Prostate gland (tissue), 2 donors: Measurements from ENCODE around the gene CIAPIN1.

ENCODE experiments used
- POLR2A ChIP-seq: fragments of 450-650 bp; IDR thresholded peaks from one replicate; pipeline ENCODE4 v1.6.1; 2016; ENCODE audit warnings: antibody characterized with exemption, mild to moderate bottlenecking
- TF ChIP-seq, protein P1 (sequence below), 4 experiments: fragments of 200-600 bp in 2 of 4; fragments of 450-650 bp in 2 of 4; sonication (generic) in 2 of 4; IDR thresholded peaks; 1 replicate in 3 of 4; 2 replicates in 1 of 4; pipeline ENCODE4 v1.5.1; 2016 to 2019; ENCODE audit warnings: antibody characterized with exemption in 4 of 4, mild to moderate bottlenecking in 2 of 4, moderate library complexity in 2 of 4

DNA sequence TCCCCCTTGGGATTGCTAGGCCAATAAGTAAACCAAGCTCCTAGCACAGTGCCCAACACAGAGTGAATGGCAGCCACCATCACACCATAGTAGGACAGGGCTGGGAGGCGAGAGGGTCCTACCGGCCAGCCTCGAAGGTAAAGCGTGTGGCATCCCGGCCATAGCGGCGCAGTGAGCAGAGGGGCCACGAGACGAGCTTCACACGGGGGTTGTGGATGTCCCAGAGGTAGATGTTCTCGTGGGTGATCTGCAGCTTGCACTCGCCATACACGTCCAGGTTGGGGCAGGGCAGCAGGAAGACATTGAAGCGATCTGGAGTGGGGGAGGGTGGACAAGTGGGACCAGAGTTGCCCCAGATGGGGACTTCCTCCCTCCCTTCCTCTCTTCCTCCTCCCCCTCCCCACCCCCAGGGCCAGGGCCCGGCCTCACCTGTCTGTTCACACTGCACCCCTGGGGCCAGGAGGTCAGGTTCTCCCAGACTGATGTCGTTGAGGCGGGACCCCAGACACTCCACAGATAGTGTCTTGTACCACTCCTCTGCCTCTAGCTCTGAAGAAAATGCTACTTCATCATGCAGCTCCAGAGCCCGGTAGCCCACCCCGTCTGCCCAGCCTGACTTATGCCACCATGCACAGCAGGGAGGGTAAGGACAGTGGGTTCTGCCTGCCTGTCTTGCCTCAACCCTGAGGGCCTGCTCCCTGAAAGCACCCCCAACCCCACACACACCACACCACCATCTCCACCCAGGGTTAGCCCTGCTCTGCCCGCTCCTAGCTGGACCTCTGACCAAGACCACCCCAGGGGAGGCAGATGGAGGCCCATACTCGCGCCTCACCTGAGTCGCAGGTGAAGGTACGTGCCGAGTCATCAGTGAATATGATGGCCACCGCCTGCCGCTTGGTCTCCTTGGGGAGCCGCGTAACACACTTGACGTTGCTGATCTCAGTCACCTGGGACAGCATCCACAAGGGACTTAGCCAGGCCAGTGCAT, 27.8 kb upstream of the CIAPIN1 start:
- TF ChIP-seq, protein P1, sequence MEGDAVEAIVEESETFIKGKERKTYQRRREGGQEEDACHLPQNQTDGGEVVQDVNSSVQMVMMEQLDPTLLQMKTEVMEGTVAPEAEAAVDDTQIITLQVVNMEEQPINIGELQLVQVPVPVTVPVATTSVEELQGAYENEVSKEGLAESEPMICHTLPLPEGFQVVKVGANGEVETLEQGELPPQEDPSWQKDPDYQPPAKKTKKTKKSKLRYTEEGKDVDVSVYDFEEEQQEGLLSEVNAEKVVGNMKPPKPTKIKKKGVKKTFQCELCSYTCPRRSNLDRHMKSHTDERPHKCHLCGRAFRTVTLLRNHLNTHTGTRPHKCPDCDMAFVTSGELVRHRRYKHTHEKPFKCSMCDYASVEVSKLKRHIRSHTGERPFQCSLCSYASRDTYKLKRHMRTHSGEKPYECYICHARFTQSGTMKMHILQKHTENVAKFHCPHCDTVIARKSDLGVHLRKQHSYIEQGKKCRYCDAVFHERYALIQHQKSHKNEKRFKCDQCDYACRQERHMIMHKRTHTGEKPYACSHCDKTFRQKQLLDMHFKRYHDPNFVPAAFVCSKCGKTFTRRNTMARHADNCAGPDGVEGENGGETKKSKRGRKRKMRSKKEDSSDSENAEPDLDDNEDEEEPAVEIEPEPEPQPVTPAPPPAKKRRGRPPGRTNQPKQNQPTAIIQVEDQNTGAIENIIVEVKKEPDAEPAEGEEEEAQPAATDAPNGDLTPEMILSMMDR (IDR thresholded peaks at IDR 0.05): no peak
- TF ChIP-seq POLR2A: no peak
